Measurements from ENCODE around the gene GP9. TPM values are rescaled to one million over a fixed set of nuclear protein-coding genes. Genes with fewer than 3 reads are reported as not detected.
"Not testable (repeated sequence)": the region's sequence is repeated elsewhere in the genome, so short reads cannot be mapped to it uniquely, and the experiment has no call there.

Gene GP9
- total RNA-seq, 1 experiment from 2014 or later = not detected

DNA sequence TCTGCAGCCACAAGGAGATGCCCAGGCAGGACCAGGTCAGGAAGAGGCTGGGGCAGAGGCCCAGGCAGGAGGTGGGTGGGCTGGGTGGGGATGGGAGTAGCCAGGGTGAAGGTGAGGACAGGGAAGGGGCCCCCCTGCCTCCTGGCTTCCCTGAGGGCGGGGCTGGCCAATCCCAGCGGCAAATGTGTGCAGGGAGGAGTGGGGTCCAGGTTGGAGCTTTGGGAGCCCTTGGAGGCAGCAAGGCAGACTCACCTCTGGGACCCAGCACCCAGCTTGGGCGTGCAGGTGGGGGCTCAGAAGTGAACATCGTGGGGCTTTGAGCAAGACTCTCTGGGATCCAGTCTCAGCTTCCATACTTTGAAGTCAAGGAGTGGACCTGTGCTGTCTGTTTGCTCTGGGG, 25.2 kb downstream of the GP9 start:
- CTCF ChIA-PET = no interaction called here
- Histone ChIP-seq H3K4me3 (ENCODE audit: low read depth, low read length, poor library complexity, severe bottlenecking) (no peak overlapping the region), H3K9me3 (ENCODE audit: low read depth, low read length, poor library complexity, severe bottlenecking) (no peaks in the 10 kb centered on the region), H3K4me1 (ENCODE audit: insufficient read depth, low read length, poor library complexity, severe bottlenecking) (no peaks in the 10 kb centered on the region), H3K27me3 (replicated peaks; ENCODE audit: insufficient read depth, low read depth, low read length, poor library complexity) (no peaks in the 10 kb centered on the region), H3K36me3 (ENCODE audit: insufficient read depth, low read length, poor library complexity, severe bottlenecking) (no peaks in the 10 kb centered on the region), H3K27ac (ENCODE audit: low read depth, low read length, poor library complexity, severe bottlenecking) (no peak overlapping the region)
- no peak for DNase-seq (ENCODE audit: low spot score)
- POLR2A ChIA-PET (ENCODE audit: low non-redundant PET) = no interaction called here
- no TSS peak for BruUV-seq (replicated peaks)
- intact Hi-C loops (cut with micrococcal nuclease; ENCODE audit: unreplicated experiment) = no loop called here
- TF ChIP-seq, protein P1, sequence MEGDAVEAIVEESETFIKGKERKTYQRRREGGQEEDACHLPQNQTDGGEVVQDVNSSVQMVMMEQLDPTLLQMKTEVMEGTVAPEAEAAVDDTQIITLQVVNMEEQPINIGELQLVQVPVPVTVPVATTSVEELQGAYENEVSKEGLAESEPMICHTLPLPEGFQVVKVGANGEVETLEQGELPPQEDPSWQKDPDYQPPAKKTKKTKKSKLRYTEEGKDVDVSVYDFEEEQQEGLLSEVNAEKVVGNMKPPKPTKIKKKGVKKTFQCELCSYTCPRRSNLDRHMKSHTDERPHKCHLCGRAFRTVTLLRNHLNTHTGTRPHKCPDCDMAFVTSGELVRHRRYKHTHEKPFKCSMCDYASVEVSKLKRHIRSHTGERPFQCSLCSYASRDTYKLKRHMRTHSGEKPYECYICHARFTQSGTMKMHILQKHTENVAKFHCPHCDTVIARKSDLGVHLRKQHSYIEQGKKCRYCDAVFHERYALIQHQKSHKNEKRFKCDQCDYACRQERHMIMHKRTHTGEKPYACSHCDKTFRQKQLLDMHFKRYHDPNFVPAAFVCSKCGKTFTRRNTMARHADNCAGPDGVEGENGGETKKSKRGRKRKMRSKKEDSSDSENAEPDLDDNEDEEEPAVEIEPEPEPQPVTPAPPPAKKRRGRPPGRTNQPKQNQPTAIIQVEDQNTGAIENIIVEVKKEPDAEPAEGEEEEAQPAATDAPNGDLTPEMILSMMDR (conservative IDR thresholded peaks at IDR 0.05; ENCODE audit: low read depth, low read length) = no peak
- no peak for TF ChIP-seq EZH2 (IDR thresholded peaks at IDR 0.05; ENCODE audit: borderline replicate concordance, low read depth, low read length, poor library complexity, severe bottlenecking)

DNA sequence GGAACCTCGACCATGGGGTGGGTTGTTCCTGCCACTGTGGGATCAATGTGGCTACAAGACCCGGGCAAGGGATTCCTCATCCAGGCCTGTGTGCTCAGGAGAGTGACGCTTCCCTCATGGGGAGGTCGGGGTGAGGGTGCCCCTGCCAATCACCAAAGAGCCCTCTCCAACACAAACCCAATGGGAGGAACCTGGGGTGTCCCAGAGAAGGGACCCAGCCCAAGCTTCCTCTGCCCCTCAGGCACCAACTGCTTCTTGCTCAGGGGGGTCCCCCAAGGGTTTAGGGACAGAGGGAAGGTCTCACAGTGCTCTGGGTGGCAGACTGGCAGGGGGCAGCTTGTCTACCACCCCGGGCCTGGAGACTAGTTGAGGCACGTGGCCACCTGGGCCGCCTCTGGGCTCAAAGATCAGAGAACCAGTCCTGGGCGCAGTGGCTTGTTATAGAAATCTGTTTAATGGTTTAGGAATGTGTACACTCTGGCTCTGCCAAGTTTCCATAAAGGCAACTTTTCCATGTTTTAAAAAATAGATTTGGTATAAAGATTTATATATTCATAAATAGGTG, 26.6 kb downstream of the GP9 start:
- ChIA-PET POLR2A (ENCODE audit: low non-redundant PET) (no interaction called here), CTCF (no interaction called here)
- no peak for TF ChIP-seq EZH2 (IDR thresholded peaks at IDR 0.05; ENCODE audit: borderline replicate concordance, low read depth, low read length, poor library complexity, severe bottlenecking)
- TF ChIP-seq, protein P1 (conservative IDR thresholded peaks at IDR 0.05; ENCODE audit: low read depth, low read length) = no peak
- no peak for DNase-seq (ENCODE audit: low spot score)
- intact Hi-C loops (cut with micrococcal nuclease; ENCODE audit: unreplicated experiment) = no loop called here
- no peaks in the 10 kb centered on the region for H3K36me3 ChIP-seq (ENCODE audit: insufficient read depth, low read length, poor library complexity, severe bottlenecking)
- H3K4me3 ChIP-seq (ENCODE audit: low read depth, low read length, poor library complexity, severe bottlenecking) = no peak overlapping the region
- no peaks in the 10 kb centered on the region for H3K9me3 ChIP-seq (ENCODE audit: low read depth, low read length, poor library complexity, severe bottlenecking)
- H3K27me3 ChIP-seq (replicated peaks; ENCODE audit: insufficient read depth, low read depth, low read length, poor library complexity) = no peaks in the 10 kb centered on the region
- no TSS peak for BruUV-seq (replicated peaks)
- no peak overlapping the region for H3K27ac ChIP-seq (ENCODE audit: low read depth, low read length, poor library complexity, severe bottlenecking)
- H3K4me1 ChIP-seq (ENCODE audit: insufficient read depth, low read length, poor library complexity, severe bottlenecking) = no peaks in the 10 kb centered on the region

- H3K36me3 ChIP-seq (ENCODE audit: insufficient read depth, low read length, poor library complexity, severe bottlenecking); CTCF ChIA-PET; H3K27ac ChIP-seq (ENCODE audit: low read depth, low read length, poor library complexity, severe bottlenecking); H3K4me3 ChIP-seq (ENCODE audit: low read depth, low read length, poor library complexity, severe bottlenecking); BruUV-seq (replicated peaks); H3K9me3 ChIP-seq (ENCODE audit: low read depth, low read length, poor library complexity, severe bottlenecking); intact Hi-C loops (cut with micrococcal nuclease; ENCODE audit: unreplicated experiment); DNase-seq (ENCODE audit: low spot score); H3K4me1 ChIP-seq (ENCODE audit: insufficient read depth, low read length, poor library complexity, severe bottlenecking); POLR2A ChIA-PET (ENCODE audit: low non-redundant PET); H3K27me3 ChIP-seq (replicated peaks; ENCODE audit: insufficient read depth, low read depth, low read length, poor library complexity): not testable (repeated sequence)
Measured at GRCh38 chr3:129087904-129088303, 27.3 kb downstream of the GP9 start.

DNA sequence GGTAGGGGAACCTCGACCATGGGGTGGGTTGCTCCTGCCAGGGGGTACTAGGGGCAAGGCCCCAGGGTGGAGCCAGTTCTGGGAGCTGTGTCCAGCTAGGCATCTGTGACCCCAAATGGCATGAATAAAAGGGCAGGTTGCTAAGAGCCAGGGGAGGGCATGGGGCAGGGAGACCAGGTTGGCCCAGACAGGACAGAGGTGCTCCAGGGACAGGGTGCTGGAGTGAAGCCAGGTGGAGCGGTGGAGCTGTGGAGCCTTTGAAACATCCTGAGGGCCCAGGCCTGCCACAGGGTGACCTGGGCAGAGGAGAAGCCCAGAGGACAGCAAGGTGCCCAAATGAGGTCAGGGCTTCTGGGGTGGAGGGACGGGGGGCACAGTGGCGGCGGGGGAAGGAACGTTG, 27.7 kb downstream of the GP9 start:
- POLR2A ChIA-PET (ENCODE audit: low non-redundant PET); intact Hi-C loops (cut with micrococcal nuclease; ENCODE audit: unreplicated experiment); H3K27me3 ChIP-seq (replicated peaks; ENCODE audit: insufficient read depth, low read depth, low read length, poor library complexity); H3K4me3 ChIP-seq (ENCODE audit: low read depth, low read length, poor library complexity, severe bottlenecking); CTCF ChIA-PET; H3K9me3 ChIP-seq (ENCODE audit: low read depth, low read length, poor library complexity, severe bottlenecking); H3K36me3 ChIP-seq (ENCODE audit: insufficient read depth, low read length, poor library complexity, severe bottlenecking); DNase-seq (ENCODE audit: low spot score); H3K27ac ChIP-seq (ENCODE audit: low read depth, low read length, poor library complexity, severe bottlenecking); BruUV-seq (replicated peaks); H3K4me1 ChIP-seq (ENCODE audit: insufficient read depth, low read length, poor library complexity, severe bottlenecking): not testable (repeated sequence)

All from A673 (cell line).